HG02678 (cell line): ENCODE measurements around the gene RAPGEF2.

Experiments used
- ATAC-seq: cut with Tn5 transposase; IDR thresholded peaks from one replicate; pipeline ENCODE4 v1.9.1; 2021; ENCODE audit warnings: mild to moderate bottlenecking, moderate library complexity; ENCODE audit not compliant: unreplicated experiment

The RAPGEF2 gene

GRCh38 chr4:159396151-159396550, 293.3 kb downstream of the RAPGEF2 start:
- no peak for ATAC-seq

GRCh38 chr4:159398236-159398638, 295.4 kb downstream of the RAPGEF2 start:
- ATAC-seq, result no peak

- ATAC-seq, result no peak
These were observed 297.8 kb downstream of the RAPGEF2 start for GRCh38 chr4:159400558-159401225.

- ATAC-seq, result no peak
These were observed 298.4 kb downstream of the RAPGEF2 start for GRCh38 chr4:159401226-159401712.

- ATAC-seq, result no peak
These were observed 299.0 kb downstream of the RAPGEF2 start for GRCh38 chr4:159401791-159402380.
